Measurements from ENCODE around the gene ARHGEF16.

DNA sequence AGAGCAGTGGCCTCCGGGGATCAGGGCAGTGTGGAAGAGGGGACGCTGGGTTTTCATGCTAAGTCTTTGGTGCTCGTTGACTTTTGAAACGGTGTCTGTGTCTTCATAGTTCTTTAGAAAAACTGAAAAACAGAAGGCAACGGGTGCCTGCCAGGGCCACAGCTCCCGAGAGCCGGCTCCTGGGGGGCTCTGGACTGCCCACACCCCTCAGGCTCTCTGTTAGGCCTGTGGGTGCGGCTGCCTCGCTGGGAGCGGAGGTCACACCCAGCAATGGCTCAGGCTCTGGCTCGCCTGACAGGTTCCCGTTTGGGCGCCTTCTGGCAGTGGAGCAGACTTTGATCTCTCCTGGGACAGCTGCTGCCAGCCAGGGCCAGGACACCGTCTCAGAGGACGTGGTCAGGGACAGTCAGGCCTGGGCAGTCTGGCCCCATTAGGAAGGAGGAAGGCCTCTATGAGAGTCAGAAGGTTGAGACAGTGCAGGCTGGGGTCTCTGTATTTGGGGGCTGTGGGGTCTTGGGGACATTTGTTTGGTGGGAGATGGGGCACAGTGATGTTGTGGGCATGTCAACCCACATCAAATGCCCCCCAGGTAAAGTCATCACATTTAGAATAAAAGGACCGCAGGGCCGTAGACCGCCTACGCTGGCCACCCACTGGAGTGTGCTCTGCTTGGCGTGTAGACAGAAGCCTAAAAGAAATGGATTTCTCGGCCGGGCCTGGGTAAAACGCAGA is 5.6 kb downstream of the ARHGEF16 start:
- no peak for TF ChIP-seq CTCF (conservative IDR thresholded peaks at IDR 0.05)
- no peak for TF ChIP-seq EZH2 (IDR thresholded peaks at IDR 0.05; ENCODE audit: low read depth)

Measured in PC-9 (cell line).